HG02840 (cell line): ENCODE data around the gene PCBP1.
"Not testable (repeated sequence)": the region's sequence is repeated elsewhere in the genome, so short reads cannot be mapped to it uniquely, and the experiment has no call there.

ENCODE experiments used
- ATAC-seq: cut with Tn5 transposase; IDR thresholded peaks from one replicate; pipeline ENCODE4 v1.9.1; 2021; ENCODE audit warnings: mild to moderate bottlenecking, moderate library complexity, moderate number of reproducible peaks; ENCODE audit not compliant: unreplicated experiment, low FRiP score

Gene PCBP1

DNA sequence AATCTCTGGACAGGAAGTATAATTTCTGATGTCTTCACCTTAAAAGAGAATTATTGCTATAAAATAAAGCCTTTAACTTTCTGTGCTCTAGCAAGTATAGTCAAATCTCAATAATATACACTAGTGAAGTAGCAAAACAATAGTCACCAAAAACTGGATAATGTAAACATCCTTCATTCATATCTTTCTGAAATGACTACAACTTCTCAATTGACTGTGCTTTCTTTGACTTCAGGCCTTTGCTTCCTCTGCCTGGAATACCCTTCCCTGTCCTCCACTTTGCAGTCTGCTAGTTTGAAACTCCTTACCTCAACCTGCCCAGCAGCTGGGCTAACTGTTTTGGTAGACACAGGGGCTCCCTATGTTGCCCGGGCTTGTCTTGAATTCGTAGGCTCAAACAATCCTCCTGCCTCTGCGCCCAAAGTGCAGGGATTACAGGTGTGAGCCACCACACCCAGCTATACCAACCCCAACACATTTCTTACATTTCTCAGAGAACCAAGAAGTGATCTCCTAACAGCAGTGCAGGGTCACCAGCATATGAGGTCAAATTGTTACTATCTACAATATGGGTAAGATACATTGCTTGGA lies 6.6 kb upstream of the PCBP1 start:
- no peak for ATAC-seq

DNA sequence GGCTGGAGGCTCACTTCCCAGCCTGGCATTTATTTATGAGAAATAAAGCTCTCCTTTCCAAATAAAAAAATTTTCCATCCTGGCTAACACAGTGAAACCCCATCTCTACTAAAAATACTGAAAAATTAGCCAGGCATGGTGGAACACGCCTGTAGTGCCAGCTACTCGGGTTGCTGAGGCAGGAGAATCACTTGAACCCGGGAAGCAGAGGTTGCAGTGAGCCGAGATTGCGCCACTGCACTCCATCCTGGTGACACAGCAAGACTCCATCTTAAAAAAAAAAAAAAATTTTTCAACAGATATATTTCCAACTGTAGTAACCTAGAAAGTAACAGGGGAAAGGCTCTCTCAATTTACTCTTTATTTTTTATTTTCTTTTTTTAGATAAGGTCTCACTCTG lies 6.1 kb upstream of the PCBP1 start:
- ATAC-seq = no peak

DNA sequence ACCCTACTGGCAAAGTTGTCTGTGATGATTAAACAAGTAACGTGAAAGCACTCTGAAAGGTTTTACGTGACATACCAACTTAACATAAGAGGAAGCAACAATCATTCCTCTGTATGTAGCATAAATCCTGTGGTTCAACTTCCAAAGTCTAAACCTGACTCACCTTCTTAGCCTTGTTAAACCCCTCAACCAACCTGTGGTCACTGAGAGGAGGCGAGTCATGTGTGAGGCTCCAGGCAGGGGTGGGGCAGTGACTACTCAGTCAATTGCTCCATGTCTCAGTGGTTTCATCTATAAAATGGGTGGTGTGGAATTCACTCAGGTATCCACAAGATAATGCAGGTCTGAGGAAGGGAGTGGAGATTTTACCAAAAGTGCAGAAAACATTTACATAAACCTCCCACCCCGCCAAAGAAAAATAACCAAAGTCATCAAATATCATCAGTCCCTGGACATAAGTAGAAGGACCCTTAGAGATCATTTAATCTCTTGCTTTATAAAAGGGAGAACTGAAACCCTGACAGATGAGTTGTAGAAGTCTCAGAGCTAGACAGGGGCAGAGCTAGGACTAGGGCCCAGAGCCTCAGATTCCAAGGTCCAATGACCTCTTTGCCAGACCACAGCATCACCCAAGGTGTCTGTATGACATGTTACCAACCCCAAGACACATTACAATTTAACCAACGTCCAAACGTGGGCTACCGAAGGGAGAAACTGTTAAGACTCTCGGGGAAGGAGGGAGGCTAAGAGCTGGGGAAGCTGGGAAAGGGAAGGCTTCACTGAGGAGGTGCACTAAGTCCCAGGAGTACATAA lies 3.7 kb upstream of the PCBP1 start:
- no peak for ATAC-seq

DNA sequence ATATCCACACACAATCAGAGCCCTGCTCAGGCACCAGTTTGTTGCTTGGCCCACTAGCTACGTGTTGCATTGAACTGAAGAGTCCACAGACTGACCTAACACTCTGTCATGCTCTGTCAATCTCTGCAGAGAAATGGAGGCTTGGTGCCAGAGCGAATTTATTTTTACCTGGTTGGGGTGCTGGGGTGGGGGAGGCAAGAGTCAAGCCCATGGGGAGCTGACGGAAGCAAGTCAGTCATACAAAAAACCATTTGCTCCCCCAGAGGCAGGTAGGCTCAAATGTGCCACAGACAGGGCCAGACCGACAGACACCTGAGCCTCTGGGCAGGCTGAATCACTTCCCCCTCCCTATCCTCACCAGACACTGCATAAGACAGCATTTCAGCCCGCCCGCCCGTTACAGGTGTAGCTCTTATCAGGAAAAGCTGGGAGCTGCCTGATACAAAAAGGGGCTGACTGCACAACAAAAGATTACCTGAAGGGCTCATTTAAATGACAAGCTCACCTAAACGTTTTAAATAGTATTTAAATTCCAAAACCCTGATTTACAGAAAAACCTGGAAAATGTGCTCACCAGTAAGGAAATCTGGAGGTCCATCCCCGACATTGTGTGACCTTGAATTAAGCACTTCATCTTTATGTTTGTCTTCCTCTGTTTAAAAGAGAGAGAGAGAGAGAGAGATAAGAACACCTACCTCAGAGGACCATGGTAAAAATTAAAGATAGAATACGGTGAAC lies 2.1 kb upstream of the PCBP1 start:
- ATAC-seq = no peak

DNA sequence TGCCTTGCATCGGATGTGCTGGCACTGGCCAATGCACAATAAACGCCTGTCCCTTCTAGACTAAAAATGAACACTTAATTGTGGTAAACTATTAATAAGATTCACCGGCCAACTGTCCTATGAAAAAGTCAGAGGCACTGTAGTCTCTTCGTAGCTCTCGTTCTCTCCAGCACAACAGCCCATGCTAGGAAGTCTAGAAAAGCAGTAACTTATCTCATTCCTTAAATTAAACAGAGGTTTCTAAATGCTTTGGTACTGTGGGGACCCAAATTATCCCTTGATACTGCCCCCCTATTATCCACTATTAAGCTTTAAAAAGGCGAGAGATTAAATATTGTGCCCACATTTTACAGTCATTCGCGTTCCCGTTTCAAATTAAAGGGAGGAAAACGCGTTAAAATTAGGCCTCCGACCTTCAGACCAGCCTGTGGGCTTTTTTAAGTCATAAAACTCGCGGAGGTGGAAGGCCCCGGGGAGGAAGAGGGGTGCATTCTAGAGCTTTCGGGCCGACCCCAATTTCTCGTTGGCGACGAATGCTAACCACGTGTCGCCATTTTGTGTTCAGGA lies 1.5 kb upstream of the PCBP1 start:
- ATAC-seq = peak; percentile 1

- ATAC-seq = peak; percentile 49
These were observed 919 bp upstream of the PCBP1 start for GRCh38 chr2:70086278-70086837.

GRCh38 chr2:70087702-70088597 lies 673 bp downstream of the PCBP1 start:
- ATAC-seq = no peak

DNA sequence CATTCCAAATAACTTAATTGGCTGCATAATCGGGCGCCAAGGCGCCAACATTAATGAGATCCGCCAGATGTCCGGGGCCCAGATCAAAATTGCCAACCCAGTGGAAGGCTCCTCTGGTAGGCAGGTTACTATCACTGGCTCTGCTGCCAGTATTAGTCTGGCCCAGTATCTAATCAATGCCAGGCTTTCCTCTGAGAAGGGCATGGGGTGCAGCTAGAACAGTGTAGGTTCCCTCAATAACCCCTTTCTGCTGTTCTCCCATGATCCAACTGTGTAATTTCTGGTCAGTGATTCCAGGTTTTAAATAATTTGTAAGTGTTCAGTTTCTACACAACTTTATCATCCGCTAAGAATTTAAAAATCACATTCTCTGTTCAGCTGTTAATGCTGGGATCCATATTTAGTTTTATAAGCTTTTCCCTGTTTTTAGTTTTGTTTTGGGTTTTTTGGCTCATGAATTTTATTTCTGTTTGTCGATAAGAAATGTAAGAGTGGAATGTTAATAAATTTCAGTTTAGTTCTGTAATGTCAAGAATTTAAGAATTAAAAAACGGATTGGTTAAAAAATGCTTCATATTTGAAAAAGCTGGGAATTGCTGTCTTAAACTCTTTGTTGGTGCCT lies 1.4 kb downstream of the PCBP1 start:
- ATAC-seq = no peak

- ATAC-seq = no peak
These were observed 2.1 kb downstream of the PCBP1 start for GRCh38 chr2:70089220-70089982.

GRCh38 chr2:70089983-70090525 lies 2.8 kb downstream of the PCBP1 start:
- ATAC-seq = no peak

- no peak for ATAC-seq
These were observed 3.5 kb downstream of the PCBP1 start for GRCh38 chr2:70090706-70091334.

- no peak for ATAC-seq
These were observed 4.1 kb downstream of the PCBP1 start for GRCh38 chr2:70091364-70091763.

- ATAC-seq = no peak
These were observed 4.5 kb downstream of the PCBP1 start for GRCh38 chr2:70091816-70092215.

DNA sequence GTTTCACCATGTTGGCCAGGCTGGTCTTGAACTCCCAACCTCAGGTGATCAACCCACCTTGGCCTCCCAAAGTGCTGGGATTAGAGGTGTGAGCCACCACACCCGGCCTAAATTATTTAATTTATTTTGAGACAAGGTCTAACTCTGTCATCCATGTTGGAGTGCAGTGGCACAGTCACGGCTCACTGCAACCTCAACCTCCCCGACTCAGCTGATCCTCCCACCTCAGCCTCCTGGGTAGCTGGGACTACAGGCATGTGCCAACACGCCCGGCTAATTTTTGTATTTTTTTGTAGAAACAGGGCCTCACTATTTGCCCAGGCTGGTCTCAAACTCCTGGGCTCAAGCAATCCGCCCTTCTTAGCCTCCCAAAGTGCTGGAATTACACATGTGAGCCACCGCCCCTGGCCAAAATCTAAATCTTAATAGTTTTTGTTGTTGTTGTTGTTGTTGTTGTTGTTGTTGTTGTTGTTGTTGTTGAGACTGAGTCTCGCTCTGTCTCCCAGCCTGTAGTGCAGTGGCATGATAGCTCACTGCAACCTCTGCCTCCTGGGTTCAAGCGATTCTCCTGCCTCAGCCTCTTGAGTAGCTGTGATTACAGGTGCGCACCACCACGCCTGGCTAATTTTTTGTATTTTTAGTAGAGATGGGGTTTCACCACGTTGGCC lies 5.4 kb downstream of the PCBP1 start:
- not testable (repeated sequence) for ATAC-seq

- no peak for ATAC-seq
These were observed 7.1 kb downstream of the PCBP1 start for GRCh38 chr2:70094171-70094977.

DNA sequence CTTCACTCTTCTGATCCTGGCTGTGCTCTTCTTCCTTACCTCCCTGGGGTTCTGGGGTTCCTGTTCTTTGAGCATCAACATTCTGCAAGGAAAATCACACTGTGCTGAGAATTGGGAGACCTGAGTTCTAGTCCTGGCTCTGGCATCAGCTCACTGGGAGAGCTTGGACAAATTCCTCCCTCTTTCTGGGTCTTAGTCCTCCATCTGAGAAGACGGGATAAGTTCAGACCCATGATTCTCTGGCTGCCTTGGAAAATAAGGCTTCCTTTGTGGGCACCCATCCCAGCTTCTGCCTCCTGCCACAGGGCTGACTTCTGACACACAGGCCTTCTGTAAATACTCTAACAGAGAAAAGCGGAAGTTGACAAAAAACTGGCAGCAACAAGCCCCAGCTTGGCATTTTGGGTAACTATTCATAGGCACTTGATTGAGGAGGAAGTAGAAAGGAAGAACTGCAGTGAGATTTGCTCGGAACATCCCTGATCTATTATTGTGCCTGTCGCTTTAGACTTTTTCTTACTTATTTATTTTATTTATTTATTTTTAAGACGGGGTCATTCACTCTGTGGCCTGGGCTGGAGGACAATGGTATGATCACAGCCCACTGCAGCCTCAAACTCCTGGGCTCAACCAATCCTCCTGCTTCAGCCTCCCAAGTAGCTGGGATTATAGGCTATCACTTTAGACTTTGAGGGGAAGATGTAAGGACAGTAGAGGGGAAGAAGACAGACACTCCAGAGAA lies 7.9 kb downstream of the PCBP1 start:
- no peak for ATAC-seq
